ENCODE results near the gene ATP2B2. TPM values are rescaled to one million over a fixed set of nuclear protein-coding genes. Genes with fewer than 3 reads are reported as not detected.

Gene ATP2B2
- total RNA-seq, 1 experiment from 2014 or later: not detected

- BruUV-seq (replicated peaks): no TSS peak
- Mint-ChIP-seq H3K4me1 (ENCODE audit: insufficient read depth, unreplicated experiment) (peaks cover 23% of the 10 kb centered on the region), H3K27me3 (ENCODE audit: insufficient read depth, unreplicated experiment) (no peaks in the 10 kb centered on the region)
Observed at GRCh38 chr3:10552631-10552943, 47.2 kb upstream of the ATP2B2 start.

GRCh38 chr3:10551821-10552630 lies 46.6 kb upstream of the ATP2B2 start:
- intact Hi-C loops (cut with micrococcal nuclease): no loop called here
- Mint-ChIP-seq H3K9me3 (ENCODE audit: unreplicated experiment) (no peaks in the 10 kb centered on the region), H3K27ac (ENCODE audit: low read depth, unreplicated experiment) (no peak overlapping the region), H3K36me3 (ENCODE audit: insufficient read depth, unreplicated experiment) (no peaks in the 10 kb centered on the region), H3K4me1 (ENCODE audit: insufficient read depth, unreplicated experiment) (peaks cover 18% of the 10 kb centered on the region), H3K27me3 (ENCODE audit: insufficient read depth, unreplicated experiment) (no peaks in the 10 kb centered on the region), H3K4me3 (ENCODE audit: unreplicated experiment) (no peak overlapping the region)
- no peak for TF ChIP-seq CTCF (IDR thresholded peaks at IDR 0.05; ENCODE audit: unreplicated experiment)
- peak; percentile 96 for DNase-seq (ENCODE audit: unreplicated experiment)
- ChIA-PET CTCF (no interaction called here), POLR2A (no interaction called here)
- no TSS peak for BruUV-seq (replicated peaks)

More at GRCh38 chr3:10552631-10552943, 47.2 kb upstream of the ATP2B2 start:
- no peaks in the 10 kb centered on the region for H3K9me3 Mint-ChIP-seq (ENCODE audit: unreplicated experiment)
- CTCF ChIA-PET: no interaction called here
- POLR2A ChIA-PET: no interaction called here
- DNase-seq (ENCODE audit: unreplicated experiment): no peak
- intact Hi-C loops (cut with micrococcal nuclease): no loop called here
- H3K36me3 Mint-ChIP-seq (ENCODE audit: insufficient read depth, unreplicated experiment): no peaks in the 10 kb centered on the region
- H3K27ac Mint-ChIP-seq (ENCODE audit: low read depth, unreplicated experiment): no peak overlapping the region
- no peak overlapping the region for H3K4me3 Mint-ChIP-seq (ENCODE audit: unreplicated experiment)
- no peak for TF ChIP-seq CTCF (IDR thresholded peaks at IDR 0.05; ENCODE audit: unreplicated experiment)

- ChIA-PET CTCF (no interaction called here), POLR2A (no interaction called here)
- Mint-ChIP-seq H3K27ac (ENCODE audit: low read depth, unreplicated experiment) (no peak overlapping the region), H3K27me3 (ENCODE audit: insufficient read depth, unreplicated experiment) (no peaks in the 10 kb centered on the region), H3K4me3 (ENCODE audit: unreplicated experiment) (no peak overlapping the region), H3K9me3 (ENCODE audit: unreplicated experiment) (no peaks in the 10 kb centered on the region), H3K36me3 (ENCODE audit: insufficient read depth, unreplicated experiment) (no peaks in the 10 kb centered on the region), H3K4me1 (ENCODE audit: insufficient read depth, unreplicated experiment) (peaks cover 18% of the 10 kb centered on the region)
- TF ChIP-seq CTCF (IDR thresholded peaks at IDR 0.05; ENCODE audit: unreplicated experiment): no peak
- BruUV-seq (replicated peaks): no TSS peak
- no peak for DNase-seq (ENCODE audit: unreplicated experiment)
- intact Hi-C loops (cut with micrococcal nuclease): no loop called here
Observed at GRCh38 chr3:10551139-10551538, 45.8 kb upstream of the ATP2B2 start.

GRCh38 chr3:10550705-10551104 lies 45.3 kb upstream of the ATP2B2 start:
- TF ChIP-seq CTCF (IDR thresholded peaks at IDR 0.05; ENCODE audit: unreplicated experiment): no peak
- Mint-ChIP-seq H3K4me3 (ENCODE audit: unreplicated experiment) (no peak overlapping the region), H3K4me1 (ENCODE audit: insufficient read depth, unreplicated experiment) (peaks cover 18% of the 10 kb centered on the region), H3K36me3 (ENCODE audit: insufficient read depth, unreplicated experiment) (no peaks in the 10 kb centered on the region), H3K9me3 (ENCODE audit: unreplicated experiment) (no peaks in the 10 kb centered on the region), H3K27ac (ENCODE audit: low read depth, unreplicated experiment) (no peak overlapping the region), H3K27me3 (ENCODE audit: insufficient read depth, unreplicated experiment) (no peaks in the 10 kb centered on the region)
- DNase-seq (ENCODE audit: unreplicated experiment): no peak
- ChIA-PET POLR2A (no interaction called here), CTCF (interaction anchor here (0.7 kb wide), 1 partner anchor 206 kb away, joined by 3 read pairs; no protein-coding TSS in a partner anchor)
- no TSS peak for BruUV-seq (replicated peaks)
- intact Hi-C loops (cut with micrococcal nuclease): no loop called here
